Measurements from ENCODE around the gene SCAI.

- no peak for TF ChIP-seq CTCF (conservative IDR thresholded peaks at IDR 0.05; ENCODE audit: low read length)
- no peak for TF ChIP-seq EZH2phosphoT487 (IDR thresholded peaks at IDR 0.05; ENCODE audit: borderline replicate concordance, low read depth, low read length)
These were observed 6.1 kb downstream of the SCAI start for GRCh38 chr9:125137200-125137599.

Measured in OCI-LY7 (cell line).